Measurements from ENCODE around the gene CACNA1C.
A peak's percentile ranks its signal among the peaks of the same experiment; 100 is the strongest.

CACNA1C gene

GRCh38 chr12:2376908-2377657 lies 324.3 kb downstream of the CACNA1C start:
- no peak for DNase-seq
- ChIA-PET CTCF (interaction anchor here (1.2 to 2.2 kb wide), 4 partner anchors 10 to 206 kb away, joined by 3 to 12 read pairs (median 4); no protein-coding TSS in a partner anchor), POLR2A (interaction anchor here (1.5 kb wide), 1 partner anchor 10 kb away, joined by 3 read pairs; no protein-coding TSS in a partner anchor)
- Histone ChIP-seq H3K36me3 (ENCODE audit: control insufficient read depth in 4 of 4, insufficient read depth in 4 of 4, low read length in 3 of 4) (no peaks in the 10 kb centered on the region), H3K4me3 (ENCODE audit: control insufficient read depth in 1 of 7, extremely low read depth in 1 of 7, insufficient read depth in 4 of 7, low read depth in 2 of 7, low read length in 6 of 7) (no peak overlapping the region), H3K27me3 (replicated peaks in 2 of 5; ENCODE audit: control insufficient read depth in 4 of 5, insufficient read depth in 5 of 5, low read length in 4 of 5) (no peaks in the 10 kb centered on the region), H3K4me1 (ENCODE audit: control extremely low read depth in 1 of 4, control insufficient read depth in 4 of 4, insufficient read depth in 4 of 4, low read length in 3 of 4) (peaks cover 0 to 20% (median 10%) of the 10 kb centered on the region in 4 experiments), H3K9me3 (ENCODE audit: control extremely low read depth in 1 of 5, control insufficient read depth in 4 of 5, insufficient read depth in 2 of 5, low read depth in 1 of 5, low read length in 4 of 5) (no peaks in the 10 kb centered on the region), H3K27ac (ENCODE audit: insufficient read depth in 1 of 2, low read depth in 1 of 2, low read length in 2 of 2, poor library complexity in 1 of 2, severe bottlenecking in 2 of 2) (no peak overlapping the region)
- 94% methylated on average over 14 of the region's 20 CpGs for WGBS (ENCODE audit: insufficient coverage)

- Histone ChIP-seq H3K27me3 (replicated peaks in 2 of 5; ENCODE audit: control insufficient read depth in 4 of 5, insufficient read depth in 5 of 5, low read length in 4 of 5) (no peaks in the 10 kb centered on the region), H3K27ac (ENCODE audit: insufficient read depth in 1 of 2, low read depth in 1 of 2, low read length in 2 of 2, poor library complexity in 1 of 2, severe bottlenecking in 2 of 2) (no peak overlapping the region), H3K4me1 (ENCODE audit: control extremely low read depth in 1 of 4, control insufficient read depth in 4 of 4, insufficient read depth in 4 of 4, low read length in 3 of 4) (peaks cover 0 to 20% (median 10%) of the 10 kb centered on the region in 4 experiments), H3K36me3 (ENCODE audit: control insufficient read depth in 4 of 4, insufficient read depth in 4 of 4, low read length in 3 of 4) (no peaks in the 10 kb centered on the region), H3K4me3 (ENCODE audit: control insufficient read depth in 1 of 7, extremely low read depth in 1 of 7, insufficient read depth in 4 of 7, low read depth in 2 of 7, low read length in 6 of 7) (no peak overlapping the region), H3K9me3 (ENCODE audit: control extremely low read depth in 1 of 5, control insufficient read depth in 4 of 5, insufficient read depth in 2 of 5, low read depth in 1 of 5, low read length in 4 of 5) (no peaks in the 10 kb centered on the region)
- peak in 2 of 3 donors; percentile 32 to 45 for DNase-seq
- ChIA-PET POLR2A (interaction anchor here (0.6 kb wide), 1 partner anchor 73 kb away, joined by 3 read pairs; no protein-coding TSS in a partner anchor), CTCF (interaction anchor here (0.7 to 1.3 kb wide), 3 partner anchors 16 to 304 kb away, joined by 3 read pairs; no protein-coding TSS in a partner anchor)
- WGBS (ENCODE audit: insufficient coverage), result 40% methylated on average over 4 of the region's 7 CpGs
Observed at GRCh38 chr12:2378835-2379330, 326.1 kb downstream of the CACNA1C start.

DNA sequence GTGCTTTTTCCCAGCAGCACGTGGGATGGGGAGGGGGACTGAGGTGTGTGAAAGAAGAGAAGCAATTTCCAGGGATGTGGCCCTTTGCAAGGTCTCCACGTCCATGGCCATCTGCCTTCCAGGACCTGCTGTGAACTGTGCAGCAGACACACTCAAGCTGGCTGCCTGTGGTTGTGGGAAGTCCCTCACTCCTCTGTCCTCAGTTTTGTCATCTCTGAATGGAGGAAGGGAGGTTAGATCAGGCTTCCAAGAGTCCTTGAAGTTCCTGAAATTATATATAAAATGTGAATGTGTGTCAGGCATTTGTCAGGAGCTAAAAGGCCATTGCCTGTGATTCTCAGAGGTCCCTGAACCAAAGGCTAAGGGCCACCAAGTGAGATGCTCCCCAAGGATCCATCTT lies 328.2 kb downstream of the CACNA1C start:
- Histone ChIP-seq H3K4me1 (ENCODE audit: control extremely low read depth in 1 of 4, control insufficient read depth in 4 of 4, insufficient read depth in 4 of 4, low read length in 3 of 4) (peaks cover 0 to 20% (median 10%) of the 10 kb centered on the region in 4 experiments), H3K9me3 (ENCODE audit: control extremely low read depth in 1 of 5, control insufficient read depth in 4 of 5, insufficient read depth in 2 of 5, low read depth in 1 of 5, low read length in 4 of 5) (no peaks in the 10 kb centered on the region), H3K27ac (ENCODE audit: insufficient read depth in 1 of 2, low read depth in 1 of 2, low read length in 2 of 2, poor library complexity in 1 of 2, severe bottlenecking in 2 of 2) (no peak overlapping the region), H3K4me3 (ENCODE audit: control insufficient read depth in 1 of 7, extremely low read depth in 1 of 7, insufficient read depth in 4 of 7, low read depth in 2 of 7, low read length in 6 of 7) (no peak overlapping the region), H3K36me3 (ENCODE audit: control insufficient read depth in 4 of 4, insufficient read depth in 4 of 4, low read length in 3 of 4) (no peaks in the 10 kb centered on the region), H3K27me3 (replicated peaks in 2 of 5; ENCODE audit: control insufficient read depth in 4 of 5, insufficient read depth in 5 of 5, low read length in 4 of 5) (no peaks in the 10 kb centered on the region)
- DNase-seq, result no peak
- WGBS (ENCODE audit: insufficient coverage), result 88% methylated on average over 1 of the region's 2 CpGs
- POLR2A ChIA-PET, result no interaction called here
- CTCF ChIA-PET, result interaction anchor here (0.8 to 1.8 kb wide), 3 partner anchors 14 to 24 kb away, joined by 3 to 4 read pairs (median 3); no protein-coding TSS in a partner anchor

GRCh38 chr12:2382370-2383155 lies 329.8 kb downstream of the CACNA1C start:
- Histone ChIP-seq H3K9me3 (ENCODE audit: control extremely low read depth in 1 of 5, control insufficient read depth in 4 of 5, insufficient read depth in 2 of 5, low read depth in 1 of 5, low read length in 4 of 5) (no peaks in the 10 kb centered on the region), H3K27ac (ENCODE audit: insufficient read depth in 1 of 2, low read depth in 1 of 2, low read length in 2 of 2, poor library complexity in 1 of 2, severe bottlenecking in 2 of 2) (no peak overlapping the region), H3K36me3 (ENCODE audit: control insufficient read depth in 4 of 4, insufficient read depth in 4 of 4, low read length in 3 of 4) (no peaks in the 10 kb centered on the region), H3K4me1 (ENCODE audit: control extremely low read depth in 1 of 4, control insufficient read depth in 4 of 4, insufficient read depth in 4 of 4, low read length in 3 of 4) (peaks cover 0 to 20% (median 10%) of the 10 kb centered on the region in 4 experiments), H3K27me3 (replicated peaks in 2 of 5; ENCODE audit: control insufficient read depth in 4 of 5, insufficient read depth in 5 of 5, low read length in 4 of 5) (no peaks in the 10 kb centered on the region), H3K4me3 (ENCODE audit: control insufficient read depth in 1 of 7, extremely low read depth in 1 of 7, insufficient read depth in 4 of 7, low read depth in 2 of 7, low read length in 6 of 7) (no peak overlapping the region)
- POLR2A ChIA-PET, result interaction anchor here (0.6 to 0.8 kb wide), 3 partner anchors 16 to 213 kb away, joined by 3 to 4 read pairs (median 3); no protein-coding TSS in a partner anchor
- DNase-seq, result peak in 2 of 3 donors; percentile 55 to 56
- 70% methylated on average over 5 of the region's 5 CpGs for WGBS (ENCODE audit: insufficient coverage)
- CTCF ChIA-PET, result interaction anchor here (0.7 to 2.2 kb wide), 11 partner anchors 10 to 204 kb away, joined by 3 to 16 read pairs (median 4); no protein-coding TSS in a partner anchor

DNA sequence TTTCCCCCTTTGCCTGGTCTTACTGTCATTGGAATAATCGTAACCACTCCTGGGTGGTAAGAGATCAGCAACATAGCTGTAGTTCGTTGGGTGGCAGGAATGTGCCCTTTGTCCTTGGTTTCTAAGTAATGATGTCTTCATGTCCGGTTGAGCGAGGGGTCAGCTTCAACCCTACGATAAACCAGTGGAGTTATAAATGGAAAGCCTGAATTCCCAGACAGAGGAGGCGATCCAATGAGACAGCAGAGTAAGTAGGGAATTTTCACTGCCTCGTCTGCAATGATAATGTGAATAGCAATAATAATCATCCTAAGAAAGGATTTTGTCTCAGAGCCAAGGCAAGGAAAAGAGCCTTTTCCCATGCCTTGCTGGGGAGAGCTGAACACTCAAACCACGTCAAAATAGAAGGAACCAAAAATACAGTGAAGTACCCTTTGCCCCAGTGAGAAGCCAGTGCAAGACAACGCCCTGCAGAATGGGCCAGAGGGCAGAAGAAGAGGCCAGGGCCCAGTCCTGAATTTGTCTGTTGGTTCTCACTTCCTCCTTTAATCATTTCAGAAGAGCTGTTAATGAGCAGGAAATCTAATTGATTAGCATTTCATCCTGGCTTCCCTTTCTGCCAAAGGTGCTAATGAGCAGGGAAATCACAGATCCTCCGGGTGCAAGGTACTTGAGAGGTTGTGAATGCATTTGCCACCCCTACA lies 330.7 kb downstream of the CACNA1C start:
- WGBS (ENCODE audit: insufficient coverage), result 99% methylated on average over 10 of the region's 10 CpGs
- Histone ChIP-seq H3K27ac (ENCODE audit: insufficient read depth in 1 of 2, low read depth in 1 of 2, low read length in 2 of 2, poor library complexity in 1 of 2, severe bottlenecking in 2 of 2) (no peak overlapping the region), H3K27me3 (replicated peaks in 2 of 5; ENCODE audit: control insufficient read depth in 4 of 5, insufficient read depth in 5 of 5, low read length in 4 of 5) (no peaks in the 10 kb centered on the region), H3K4me1 (ENCODE audit: control extremely low read depth in 1 of 4, control insufficient read depth in 4 of 4, insufficient read depth in 4 of 4, low read length in 3 of 4) (peaks cover 0 to 18% (median 9%) of the 10 kb centered on the region in 4 experiments), H3K4me3 (ENCODE audit: control insufficient read depth in 1 of 7, extremely low read depth in 1 of 7, insufficient read depth in 4 of 7, low read depth in 2 of 7, low read length in 6 of 7) (no peak overlapping the region), H3K36me3 (ENCODE audit: control insufficient read depth in 4 of 4, insufficient read depth in 4 of 4, low read length in 3 of 4) (no peaks in the 10 kb centered on the region), H3K9me3 (ENCODE audit: control extremely low read depth in 1 of 5, control insufficient read depth in 4 of 5, insufficient read depth in 2 of 5, low read depth in 1 of 5, low read length in 4 of 5) (no peaks in the 10 kb centered on the region)
- no peak for DNase-seq
- ChIA-PET POLR2A (interaction anchor here (0.7 to 0.8 kb wide), 2 partner anchors 15 to 152 kb away, joined by 3 to 4 read pairs; no protein-coding TSS in a partner anchor), CTCF (interaction anchor here (1.0 to 2.2 kb wide), 9 partner anchors 9 to 203 kb away, joined by 3 to 16 read pairs (median 4); no protein-coding TSS in a partner anchor)

DNA sequence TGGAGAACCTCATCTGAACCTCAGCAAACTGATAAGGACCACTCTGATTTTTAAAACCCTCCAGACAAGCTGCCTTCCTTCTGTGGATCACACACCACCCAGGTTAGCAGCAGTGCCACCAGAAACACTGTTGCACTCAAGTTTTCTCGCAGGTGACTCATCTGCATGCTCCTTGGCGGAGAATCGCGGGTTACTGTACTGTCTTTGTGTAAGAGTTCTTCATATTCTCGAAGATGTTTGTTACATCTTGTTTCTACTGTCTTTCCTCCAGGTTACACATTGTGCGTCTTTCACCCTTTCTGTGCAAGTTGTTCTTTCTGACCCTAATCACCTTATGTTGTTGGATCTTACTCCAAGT lies 331.2 kb downstream of the CACNA1C start:
- no peak overlapping the region for H3K4me3 ChIP-seq (ENCODE audit: control insufficient read depth in 1 of 7, extremely low read depth in 1 of 7, insufficient read depth in 4 of 7, low read depth in 2 of 7, low read length in 6 of 7)
- no peaks in the 10 kb centered on the region for H3K27me3 ChIP-seq (replicated peaks in 2 of 5; ENCODE audit: control insufficient read depth in 4 of 5, insufficient read depth in 5 of 5, low read length in 4 of 5)
- H3K27ac ChIP-seq (ENCODE audit: insufficient read depth in 1 of 2, low read depth in 1 of 2, low read length in 2 of 2, poor library complexity in 1 of 2, severe bottlenecking in 2 of 2), result no peak overlapping the region
- H3K4me1 ChIP-seq (ENCODE audit: control extremely low read depth in 1 of 4, control insufficient read depth in 4 of 4, insufficient read depth in 4 of 4, low read length in 3 of 4), result peaks cover 0 to 13% (median 5%) of the 10 kb centered on the region in 4 experiments
- H3K9me3 ChIP-seq (ENCODE audit: control extremely low read depth in 1 of 5, control insufficient read depth in 4 of 5, insufficient read depth in 2 of 5, low read depth in 1 of 5, low read length in 4 of 5), result no peaks in the 10 kb centered on the region
- CTCF ChIA-PET, result interaction anchor here (2.2 kb wide), 1 partner anchor 200 kb away, joined by 16 read pairs; no protein-coding TSS in a partner anchor
- H3K36me3 ChIP-seq (ENCODE audit: control insufficient read depth in 4 of 4, insufficient read depth in 4 of 4, low read length in 3 of 4), result no peaks in the 10 kb centered on the region
- POLR2A ChIA-PET, result no interaction called here
- WGBS (ENCODE audit: insufficient coverage), result 93% methylated on average over 6 of the region's 6 CpGs
- DNase-seq, result no peak

Measured in common myeloid progenitor, CD34-positive (primary cell).